H9 (cell line): ENCODE results near the gene ZBTB12. TPM values are rescaled to one million over a fixed set of nuclear protein-coding genes. Genes with fewer than 3 reads are reported as not detected.

Source experiments
- DNase-seq: peaks from one replicate; pipeline ENCODE4 v3.0.0-alpha.2; 2017
- H2AFZ ChIP-seq: one replicate; pipeline ENCODE4 v1.6.1; 2013; ENCODE audit warnings: mild to moderate bottlenecking, low read length, control low read depth, moderate library complexity
- H2AK5ac ChIP-seq: 2 replicates; pipeline ENCODE4 v1.6.1; 2013; ENCODE audit warnings: low read length, control low read depth, mixed read lengths; ENCODE audit not compliant: insufficient read length
- H2BK120ac ChIP-seq: one replicate; pipeline ENCODE4 v1.6.1; 2013; ENCODE audit warnings: low read depth, mild to moderate bottlenecking, low read length, control low read depth, inconsistent platforms; ENCODE audit not compliant: poor library complexity, severe bottlenecking
- H2BK12ac ChIP-seq: 2 replicates; pipeline ENCODE4 v1.6.1; 2013; ENCODE audit warnings: low read length, control low read depth, mixed read lengths, low read depth; ENCODE audit not compliant: insufficient read length
- H2BK15ac ChIP-seq: 2 replicates; pipeline ENCODE4 v1.6.1; 2013; ENCODE audit warnings: low read depth, low read length, control low read depth
- H2BK20ac ChIP-seq: one replicate; pipeline ENCODE4 v1.6.1; 2013; ENCODE audit warnings: low read depth, mild to moderate bottlenecking, low read length, control low read depth, inconsistent platforms; ENCODE audit not compliant: poor library complexity, severe bottlenecking
- H2BK5ac ChIP-seq: 2 replicates; pipeline ENCODE4 v1.6.1; 2013; ENCODE audit warnings: low read length, control low read depth, mixed read lengths; ENCODE audit not compliant: insufficient read length
- H3K14ac ChIP-seq: 2 replicates; pipeline ENCODE4 v1.6.1; 2013; ENCODE audit warnings: low read length, control low read depth; ENCODE audit not compliant: insufficient read depth
- H3K18ac ChIP-seq: 2 replicates; pipeline ENCODE4 v1.6.1; 2013; ENCODE audit warnings: low read depth, mild to moderate bottlenecking, mixed read lengths, low read length, control low read depth; ENCODE audit not compliant: insufficient read length
- H3K23ac ChIP-seq: 2 replicates; pipeline ENCODE4 v1.6.1; 2013; ENCODE audit warnings: low read length, control low read depth, mixed read lengths, low read depth; ENCODE audit not compliant: insufficient read length
- H3K23me2 ChIP-seq: 2 replicates; pipeline ENCODE4 v1.6.1; 2013; ENCODE audit warnings: low read depth, mild to moderate bottlenecking, mixed read lengths, low read length, control low read depth; ENCODE audit not compliant: insufficient read length, poor library complexity, severe bottlenecking
- H3K27ac ChIP-seq: 2 replicates; pipeline ENCODE4 v1.5.1; 2013; ENCODE audit warnings: low read length, control low read depth, mixed read lengths, low read depth; ENCODE audit not compliant: insufficient read length
- H3K27me3 ChIP-seq: 2 replicates; pipeline ENCODE4 v1.6.1; 2013; ENCODE audit warnings: low read length, control low read depth, inconsistent platforms; ENCODE audit not compliant: insufficient read depth
- H3K4ac ChIP-seq: 2 replicates; pipeline ENCODE4 v1.6.1; 2013; ENCODE audit warnings: low read depth, mild to moderate bottlenecking, control low read depth, inconsistent platforms, low read length, moderate library complexity
- H3K4me1 ChIP-seq: 2 replicates; pipeline ENCODE4 v1.6.1; 2013; ENCODE audit warnings: low read length, control low read depth, inconsistent platforms; ENCODE audit not compliant: insufficient read depth
- H3K4me2 ChIP-seq: 2 replicates; pipeline ENCODE4 v1.6.1; 2013; ENCODE audit warnings: low read length, control low read depth, mixed read lengths; ENCODE audit not compliant: insufficient read length, insufficient read depth
- H3K56ac ChIP-seq: 2 replicates; pipeline ENCODE4 v1.6.1; 2013; ENCODE audit warnings: low read depth, mild to moderate bottlenecking, mixed read lengths, low read length, control low read depth; ENCODE audit not compliant: insufficient read length
- H3K79me1 ChIP-seq: 2 replicates; pipeline ENCODE4 v1.6.1; 2013; ENCODE audit warnings: low read depth, mild to moderate bottlenecking, moderate library complexity, low read length, control low read depth, inconsistent platforms; ENCODE audit not compliant: insufficient read depth, poor library complexity, severe bottlenecking
- H3K79me2 ChIP-seq: 2 replicates; pipeline ENCODE4 v1.6.1; 2013; ENCODE audit warnings: low read length, control low read depth, inconsistent platforms; ENCODE audit not compliant: insufficient read depth
- H3K9ac ChIP-seq: 2 replicates; pipeline ENCODE4 v1.6.1; 2013; ENCODE audit warnings: low read length, control low read depth, mixed read lengths; ENCODE audit not compliant: insufficient read length; ENCODE audit errors: extremely low read depth
- H3K9me3 ChIP-seq: one replicate; pipeline ENCODE4 v1.6.1; 2013; ENCODE audit warnings: low read depth, low read length, inconsistent platforms; ENCODE audit not compliant: control insufficient read depth
- H3T11ph ChIP-seq: one replicate; pipeline ENCODE4 v1.6.1; 2013; ENCODE audit warnings: mild to moderate bottlenecking, low read length, control low read depth, inconsistent platforms
- H4K20me1 ChIP-seq: one replicate; pipeline ENCODE4 v1.6.1; 2013; ENCODE audit not compliant: control insufficient read depth, insufficient read length, insufficient read depth
- H4K5ac ChIP-seq: 2 replicates; pipeline ENCODE4 v1.6.1; 2013; ENCODE audit warnings: low read depth, mild to moderate bottlenecking, mixed read lengths, low read length, control low read depth; ENCODE audit not compliant: insufficient read length
- H4K8ac ChIP-seq: replicated peaks from 2 replicates; pipeline ENCODE4 v1.6.1; 2013; ENCODE audit warnings: low read length, control low read depth, mixed read lengths, low read depth; ENCODE audit not compliant: insufficient read length
- H4K91ac ChIP-seq: 2 replicates; pipeline ENCODE4 v1.6.1; 2013; ENCODE audit warnings: low read depth, mild to moderate bottlenecking, moderate library complexity, mixed read lengths, low read length, control low read depth; ENCODE audit not compliant: insufficient read length
- H3K27ac Mint-ChIP-seq, 3 experiments: 2 replicates in 2 of 3; 3 replicates in 1 of 3; pipeline ENCODE4 v1.8.0; 2020 to 2021; ENCODE audit warnings: mixed read lengths in 3 of 3, mild to moderate bottlenecking in 1 of 3, moderate library complexity in 1 of 3
- H3K27me3 Mint-ChIP-seq: 2 replicates; pipeline ENCODE4 v1.8.0; 2021; ENCODE audit warnings: low read depth, mild to moderate bottlenecking, moderate library complexity, mixed read lengths
- H3K36me3 Mint-ChIP-seq, 3 experiments: 2 replicates in 2 of 3; 3 replicates in 1 of 3; pipeline ENCODE4 v1.8.0; 2020 to 2021; ENCODE audit warnings: low read depth in 3 of 3, mixed read lengths in 3 of 3; ENCODE audit not compliant: insufficient read depth in 1 of 3
- H3K4me1 Mint-ChIP-seq, 2 experiments: 2 replicates each; pipeline ENCODE4 v1.8.0; 2020; ENCODE audit warnings: mixed read lengths in 2 of 2
- H3K4me3 Mint-ChIP-seq, 2 experiments: 2 replicates in 1 of 2; 3 replicates in 1 of 2; pipeline ENCODE4 v1.8.0; 2020 to 2021; ENCODE audit warnings: mild to moderate bottlenecking in 2 of 2, mixed read lengths in 2 of 2, moderate library complexity in 1 of 2
- H3K9me3 Mint-ChIP-seq, 2 experiments: 2 replicates in 1 of 2; 3 replicates in 1 of 2; pipeline ENCODE4 v1.8.0; 2020; ENCODE audit warnings: mild to moderate bottlenecking in 2 of 2, mixed read lengths in 2 of 2, moderate library complexity in 1 of 2
- CTCF ChIP-seq: fragments of 200-600 bp; sonication (generic); conservative IDR thresholded peaks from 3 replicates; pipeline ENCODE4 v1.8.0; 2021; ENCODE audit warnings: antibody characterized with exemption, mild to moderate bottlenecking
- WGBS: extraction: QIAGEN DNeasy Blood & Tissue Kit; methylation state at CpG from one replicate; pipeline ENCODE4 v1.1.7; 2013; ENCODE audit warnings: missing lambda C conversion rate, low lambda C conversion rate, mixed read lengths; ENCODE audit not compliant: insufficient read length; ENCODE audit errors: extremely low coverage; 5-methylcytosine and 5-hydroxymethylcytosine counted together
- total RNA-seq: library from RNA; stranded (reverse); gene quantifications from 2 replicates; pipeline ENCODE4 v1.2.1, GENCODE V29; 2021

ZBTB12 gene
- total RNA-seq, 1 experiment from 2014 or later: 31.0 TPM

- no CpG with 5 or more reads among the region's 3 CpGs for WGBS
- no peak overlapping the region for H3K4me3 Mint-ChIP-seq
- no peaks in the 10 kb centered on the region for H3K79me2 ChIP-seq
Measured at GRCh38 chr6:31903957-31904356, 2.1 kb upstream of the ZBTB12 start.

More at GRCh38 chr6:31903957-31904356, 2.1 kb upstream of the ZBTB12 start:
- Histone ChIP-seq H4K20me1 (no peaks in the 10 kb centered on the region), H4K8ac (no peak overlapping the region), H2BK120ac (no peak overlapping the region), H2BK15ac (no peak overlapping the region), H2BK20ac (no peak overlapping the region), H3T11ph (no peak overlapping the region), H4K5ac (no peak overlapping the region), H3K23ac (no peak overlapping the region), H4K91ac (no peak overlapping the region), H3K4ac (no peak overlapping the region), H3K27me3 (no peaks in the 10 kb centered on the region), H2AK5ac (no peak overlapping the region), H3K27ac (no peak overlapping the region), H3K23me2 (no peaks in the 10 kb centered on the region), H3K18ac (no peak overlapping the region), H3K14ac (no peak overlapping the region), H2AFZ (no peak overlapping the region), H3K9me3 (no peaks in the 10 kb centered on the region), H2BK5ac (no peak overlapping the region), H3K79me1 (no peaks in the 10 kb centered on the region), H3K4me1 (no peaks in the 10 kb centered on the region; the same call in 1 of the 2 replicates), H3K56ac (no peak overlapping the region), H3K9ac (no peak overlapping the region), H3K4me2 (no peak overlapping the region), H2BK12ac (no peak overlapping the region)
- Mint-ChIP-seq H3K27me3 (no peaks in the 10 kb centered on the region; the same call in none of the 2 replicates), H3K36me3 (peaks cover 2 to 11% (median 11%) of the 10 kb centered on the region in 3 experiments; a peak in 6 of 7 replicates), H3K4me1 (peaks cover 22 to 40% of the 10 kb centered on the region in 2 experiments), H3K27ac (no peak overlapping the region), H3K9me3 (no peaks in the 10 kb centered on the region; a peak in 1 of 5 replicates)
- no peak for DNase-seq
- TF ChIP-seq CTCF: no peak
